Bronchial epithelial cell (primary cell): ENCODE measurements around the gene BABAM2. TPM values are rescaled to one million over a fixed set of nuclear protein-coding genes. Genes with fewer than 3 reads are reported as not detected.
A peak's percentile ranks its signal among the peaks of the same experiment; 100 is the strongest.

Experiments used
- DNase-seq: peaks from one replicate; pipeline ENCODE4 v3.0.0-alpha.2; 2010; ENCODE audit warnings: low read depth
- FAIRE-seq: peaks from 2 replicates; lab custom pipeline; 2011; peaks lifted over from hg19 to GRCh38; lab: Jason Lieb, UNC
- H3K27me3 ChIP-seq: 2 replicates; pipeline ENCODE4 v1.5.1; 2011; ENCODE audit warnings: low read length; ENCODE audit not compliant: control insufficient read depth, insufficient read depth
- H3K36me3 ChIP-seq: 2 replicates; pipeline ENCODE4 v1.5.1; 2011; ENCODE audit warnings: low read length; ENCODE audit not compliant: control insufficient read depth, insufficient read depth
- H3K4me3 ChIP-seq: 2 replicates; pipeline ENCODE4 v1.5.1; 2011; ENCODE audit warnings: mild to moderate bottlenecking, low read depth, low read length, control low read depth
- CTCF ChIP-seq: IDR thresholded peaks from 2 replicates; pipeline ENCODE4 v1.5.1; 2011; ENCODE audit warnings: mild to moderate bottlenecking, moderate library complexity, low read length, control low read depth, inconsistent platforms; ENCODE audit not compliant: insufficient read depth, severe bottlenecking
- total RNA-seq: library from RNA; depleted of rRNA; stranded (reverse); fragments of >200 nt; gene quantifications from 2 replicates; pipeline ENCODE4 v1.2.1, GENCODE V29; 2014

The BABAM2 gene
- total RNA-seq, 1 donor from 2014 or later = 8.4 TPM

- peak; percentile 64 for FAIRE-seq
- no peaks in the 10 kb centered on the region for H3K27me3 ChIP-seq
These were observed 383.2 kb downstream of the BABAM2 start for GRCh38 chr2:28273751-28274150.

GRCh38 chr2:28274911-28275685 is 384.6 kb downstream of the BABAM2 start:
- no peaks in the 10 kb centered on the region for H3K27me3 ChIP-seq
- TF ChIP-seq CTCF = no peak
- DNase-seq = peak; percentile 99
- FAIRE-seq = peak; percentile 60
- no peaks in the 10 kb centered on the region for H3K36me3 ChIP-seq
- no peak overlapping the region for H3K4me3 ChIP-seq

More at GRCh38 chr2:28273751-28274150, 383.2 kb downstream of the BABAM2 start:
- H3K4me3 ChIP-seq = no peak overlapping the region
- TF ChIP-seq CTCF = no peak
- DNase-seq = peak; percentile 68
- no peaks in the 10 kb centered on the region for H3K36me3 ChIP-seq

GRCh38 chr2:28276076-28276618 is 385.6 kb downstream of the BABAM2 start:
- Histone ChIP-seq H3K36me3 (no peaks in the 10 kb centered on the region), H3K27me3 (no peaks in the 10 kb centered on the region), H3K4me3 (no peak overlapping the region)
- peak; percentile 99 for DNase-seq
- TF ChIP-seq CTCF = no peak
- no peak for FAIRE-seq

- DNase-seq (no peak), FAIRE-seq (no peak)
- Histone ChIP-seq H3K27me3 (no peaks in the 10 kb centered on the region), H3K4me3 (no peak overlapping the region), H3K36me3 (no peaks in the 10 kb centered on the region)
- no peak for TF ChIP-seq CTCF
These were observed 386.3 kb downstream of the BABAM2 start for GRCh38 chr2:28276807-28277206.

GRCh38 chr2:28277466-28277865 is 386.9 kb downstream of the BABAM2 start:
- Histone ChIP-seq H3K27me3 (no peaks in the 10 kb centered on the region), H3K36me3 (no peaks in the 10 kb centered on the region), H3K4me3 (no peak overlapping the region)
- TF ChIP-seq CTCF = no peak
- FAIRE-seq (no peak), DNase-seq (no peak)
